Measurements from ENCODE around the gene POLD1. TPM values are rescaled to one million over a fixed set of nuclear protein-coding genes. Genes with fewer than 3 reads are reported as not detected.

Gene POLD1
- total RNA-seq, 1 experiment from 2014 or later = 143 TPM

DNA sequence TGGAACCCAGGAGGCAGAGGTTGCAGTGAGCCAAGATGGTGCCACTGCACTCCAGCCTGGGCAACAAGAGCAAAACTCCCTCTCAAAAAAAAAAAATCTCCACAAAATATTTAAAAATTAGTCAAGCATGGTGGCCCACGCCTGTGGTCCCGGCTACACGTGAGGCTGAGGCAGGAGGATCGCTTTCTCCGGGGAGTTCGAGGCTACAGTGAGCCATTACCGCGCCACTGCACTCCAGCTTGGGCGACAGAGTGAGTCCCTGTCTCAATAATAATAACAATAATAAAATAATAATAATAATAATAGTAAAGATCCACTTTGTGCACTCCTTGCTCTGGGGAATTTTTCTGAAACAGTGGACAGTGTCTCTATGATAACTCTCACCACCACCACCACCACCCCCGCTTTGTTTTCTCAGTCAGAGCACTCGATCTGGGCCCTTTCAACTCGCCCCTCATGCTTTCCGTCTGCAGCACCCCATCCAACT, 27.4 kb upstream of the POLD1 start:
- H3K9me3 ChIP-seq (ENCODE audit: low read depth, low read length, poor library complexity, severe bottlenecking) = no peaks in the 10 kb centered on the region
- peak overlapping the region; percentile 65 for H3K4me3 ChIP-seq (ENCODE audit: low read depth, low read length, poor library complexity, severe bottlenecking)
- TF ChIP-seq CTCF (conservative IDR thresholded peaks at IDR 0.05; ENCODE audit: low read depth, low read length) = no peak
- no peak for TF ChIP-seq EZH2 (IDR thresholded peaks at IDR 0.05; ENCODE audit: borderline replicate concordance, low read depth, low read length, poor library complexity, severe bottlenecking)
- H3K4me1 ChIP-seq (ENCODE audit: insufficient read depth, low read length, poor library complexity, severe bottlenecking) = no peaks in the 10 kb centered on the region
- H3K36me3 ChIP-seq (ENCODE audit: insufficient read depth, low read length, poor library complexity, severe bottlenecking) = no peaks in the 10 kb centered on the region
- BruUV-seq (replicated peaks) = no TSS peak
- H3K27me3 ChIP-seq (replicated peaks; ENCODE audit: insufficient read depth, low read depth, low read length, poor library complexity) = no peaks in the 10 kb centered on the region
- CTCF ChIA-PET = interaction anchor here (0.5 to 2.3 kb wide), 13 partner anchors 11 to 660 kb away, joined by 3 to 16 read pairs (median 4); partner anchors contain the start of genes KCNC3, NR1H2 and POLD1
- intact Hi-C loops (cut with micrococcal nuclease; ENCODE audit: unreplicated experiment) = loop anchor here (2.0 to 10.0 kb wide), 3 partner anchors 104 to 568 kb away; no protein-coding TSS in a partner anchor
- POLR2A ChIA-PET (ENCODE audit: low non-redundant PET) = no interaction called here
- DNase-seq (ENCODE audit: low spot score) = no peak
- H3K27ac ChIP-seq (ENCODE audit: low read depth, low read length, poor library complexity, severe bottlenecking) = peak overlapping the region; percentile 85

DNA sequence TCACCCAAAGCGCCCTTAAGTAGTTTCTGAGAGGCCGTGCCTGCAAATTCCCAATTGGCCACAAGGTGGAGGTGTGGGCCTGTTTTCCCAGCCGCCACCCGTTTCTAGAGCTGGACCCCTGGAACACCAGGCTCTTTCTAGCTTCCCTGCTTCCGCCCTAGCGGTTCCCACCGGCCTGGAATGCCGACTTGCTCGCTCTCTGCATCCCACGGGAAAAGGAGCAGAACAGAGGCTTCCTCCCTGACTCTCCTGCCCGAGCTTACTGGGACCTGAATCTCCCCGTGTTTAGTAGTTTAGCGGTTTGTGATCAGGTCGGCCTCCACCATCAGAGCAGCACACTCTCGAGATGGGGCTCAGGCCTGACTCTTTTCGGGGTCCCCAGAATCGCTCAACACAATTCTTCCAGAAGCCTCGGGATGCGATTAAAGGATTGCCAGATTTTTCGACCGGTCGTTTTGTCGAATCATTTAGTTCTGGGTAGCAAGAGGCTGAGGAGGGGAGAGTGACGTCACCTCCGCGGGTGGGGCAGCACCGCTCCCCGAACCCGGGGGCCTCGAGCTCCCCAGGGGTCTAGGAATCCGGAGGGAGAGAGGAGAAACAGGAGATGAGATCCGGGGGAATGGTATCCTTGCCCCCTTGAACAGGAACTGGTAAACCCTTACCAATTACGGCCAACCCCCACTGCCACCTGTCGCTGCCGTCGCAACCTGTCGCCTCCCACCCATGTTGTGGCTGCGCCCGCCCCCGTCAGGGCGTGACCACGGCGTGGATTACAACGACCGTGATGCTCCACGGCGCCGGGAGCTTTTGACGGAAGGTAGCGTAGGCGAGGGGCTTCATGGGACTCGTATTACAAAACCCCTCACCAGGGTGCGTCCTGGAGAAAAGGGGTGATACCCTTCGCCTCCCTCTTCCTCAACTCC, 26.7 kb upstream of the POLD1 start:
- Histone ChIP-seq H3K27ac (ENCODE audit: low read depth, low read length, poor library complexity, severe bottlenecking) (peak overlapping the region; percentile 85), H3K9me3 (ENCODE audit: low read depth, low read length, poor library complexity, severe bottlenecking) (no peaks in the 10 kb centered on the region), H3K4me3 (ENCODE audit: low read depth, low read length, poor library complexity, severe bottlenecking) (peak overlapping the region; percentile 65), H3K4me1 (ENCODE audit: insufficient read depth, low read length, poor library complexity, severe bottlenecking) (no peaks in the 10 kb centered on the region), H3K36me3 (ENCODE audit: insufficient read depth, low read length, poor library complexity, severe bottlenecking) (no peaks in the 10 kb centered on the region), H3K27me3 (replicated peaks; ENCODE audit: insufficient read depth, low read depth, low read length, poor library complexity) (no peaks in the 10 kb centered on the region)
- POLR2A ChIA-PET (ENCODE audit: low non-redundant PET) = interaction anchor here (0.5 to 0.7 kb wide), 2 partner anchors 206 to 421 kb away, joined by 3 read pairs; no protein-coding TSS in a partner anchor
- DNase-seq (ENCODE audit: low spot score) = peak; percentile 89
- intact Hi-C loops (cut with micrococcal nuclease; ENCODE audit: unreplicated experiment) = loop anchor here (2.0 to 10.0 kb wide), 3 partner anchors 103 to 567 kb away; no protein-coding TSS in a partner anchor
- TF ChIP-seq CTCF (conservative IDR thresholded peaks at IDR 0.05; ENCODE audit: low read depth, low read length) (peak; percentile 87), EZH2 (IDR thresholded peaks at IDR 0.05; ENCODE audit: borderline replicate concordance, low read depth, low read length, poor library complexity, severe bottlenecking) (no peak)
- TSS peak; percentile 85 for BruUV-seq (replicated peaks)
- CTCF ChIA-PET = interaction anchor here (0.5 to 2.3 kb wide), 19 partner anchors 11 to 739 kb away, joined by 3 to 16 read pairs (median 3); partner anchors contain the start of genes KCNC3, NR1H2 and POLD1

- H3K9me3 ChIP-seq (ENCODE audit: low read depth, low read length, poor library complexity, severe bottlenecking) = no peaks in the 10 kb centered on the region
- ChIA-PET POLR2A (ENCODE audit: low non-redundant PET) (no interaction called here), CTCF (interaction anchor here (2.3 kb wide), 1 partner anchor 9 kb away, joined by 15 read pairs; no protein-coding TSS in a partner anchor)
- TF ChIP-seq CTCF (conservative IDR thresholded peaks at IDR 0.05; ENCODE audit: low read depth, low read length) = no peak
- TF ChIP-seq EZH2 (IDR thresholded peaks at IDR 0.05; ENCODE audit: borderline replicate concordance, low read depth, low read length, poor library complexity, severe bottlenecking) = no peak
- peak; percentile 90 for DNase-seq (ENCODE audit: low spot score)
- peak overlapping the region; percentile 85 for H3K27ac ChIP-seq (ENCODE audit: low read depth, low read length, poor library complexity, severe bottlenecking)
- no peaks in the 10 kb centered on the region for H3K4me1 ChIP-seq (ENCODE audit: insufficient read depth, low read length, poor library complexity, severe bottlenecking)
- no peaks in the 10 kb centered on the region for H3K36me3 ChIP-seq (ENCODE audit: insufficient read depth, low read length, poor library complexity, severe bottlenecking)
- intact Hi-C loops (cut with micrococcal nuclease; ENCODE audit: unreplicated experiment) = loop anchor here (5.0 to 10.0 kb wide), 2 partner anchors 424 to 566 kb away; no protein-coding TSS in a partner anchor
- H3K27me3 ChIP-seq (replicated peaks; ENCODE audit: insufficient read depth, low read depth, low read length, poor library complexity) = no peaks in the 10 kb centered on the region
- BruUV-seq (replicated peaks) = TSS peak; percentile 62
- H3K4me3 ChIP-seq (ENCODE audit: low read depth, low read length, poor library complexity, severe bottlenecking) = peak overlapping the region; percentile 65
These were observed 25.4 kb upstream of the POLD1 start for GRCh38 chr19:50358483-50359327.

Data from A673 (cell line).